Glomerular endothelial cell (primary cell): ENCODE results near the gene LCE1E. TPM values are rescaled to one million over a fixed set of nuclear protein-coding genes. Genes with fewer than 3 reads are reported as not detected.

Experiments
- DNase-seq: peaks from one replicate; pipeline ENCODE4 v3.0.0-alpha.2; 2011; ENCODE audit warnings: low read depth, low spot score; ENCODE audit errors: extremely low read depth
- total RNA-seq: library from RNA; depleted of rRNA; stranded (reverse); fragments of >200 nt; gene quantifications from 2 replicates; pipeline ENCODE4 v1.2.3, GENCODE V29; 2015

The LCE1E gene
- total RNA-seq, 1 donor from 2014 or later: not detected

DNA sequence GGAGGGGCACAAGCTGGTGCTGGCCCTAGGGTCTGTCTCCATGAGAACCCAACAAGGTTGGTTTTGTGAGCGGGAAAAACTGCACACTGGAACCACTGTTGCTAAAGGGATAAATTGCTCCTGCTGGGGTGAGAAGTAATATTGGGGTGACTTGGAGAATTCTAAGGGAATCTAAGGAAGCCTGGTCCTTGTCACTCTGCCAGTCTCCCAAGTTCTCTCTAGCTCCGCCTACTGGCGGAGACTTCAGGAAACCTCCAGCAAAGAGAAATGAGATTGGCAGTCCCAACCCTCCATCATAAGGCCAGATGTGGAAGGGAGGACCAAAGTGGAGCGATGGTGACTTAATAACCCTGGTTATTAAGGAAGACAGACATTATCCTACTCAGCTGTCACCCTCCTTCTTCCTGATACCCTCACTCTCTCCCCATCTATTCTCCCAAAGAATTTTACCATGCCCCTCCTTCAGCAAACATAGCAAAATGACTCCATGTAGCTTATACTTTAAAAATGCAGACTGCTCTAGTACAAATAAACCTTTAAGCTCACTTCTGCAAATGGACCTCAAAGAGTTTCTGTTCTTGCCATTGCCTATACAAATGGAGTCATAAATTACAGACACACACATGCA lies 8.4 kb upstream of the LCE1E start:
- DNase-seq: no peak

- DNase-seq: no peak
Observed at GRCh38 chr1:152783095-152783494, 3.0 kb upstream of the LCE1E start.

GRCh38 chr1:152795686-152796085 lies 9.6 kb downstream of the LCE1E start:
- no peak for DNase-seq

- no peak for DNase-seq
Observed at GRCh38 chr1:152796421-152796820, 10.4 kb downstream of the LCE1E start, which contains the start of gene LCE1D. Gene LCE1D, plus strand, starts transcription at chr1:152796721. Its CDS starts 1,074 bp downstream, at chr1:152797795.

DNA sequence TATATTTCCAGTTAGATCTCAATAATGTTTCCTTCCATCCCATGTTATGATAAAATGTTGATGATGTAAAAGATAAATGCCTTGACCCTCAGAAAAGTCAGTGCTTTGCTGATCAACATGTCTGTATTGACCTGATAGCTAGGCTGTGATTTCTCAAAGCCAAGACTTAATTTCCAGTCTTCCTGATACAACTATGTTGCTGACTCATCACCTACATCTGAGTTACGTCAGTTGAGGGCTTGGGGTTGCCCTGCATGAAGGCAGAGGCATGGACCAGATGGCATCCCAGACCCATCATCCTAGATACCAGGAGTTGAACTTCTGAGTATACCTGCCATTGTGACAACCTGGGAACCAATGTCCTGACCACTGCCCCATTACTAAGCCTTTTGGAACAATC lies 15.3 kb downstream of the LCE1E start:
- no peak for DNase-seq

- DNase-seq: no peak
Observed at GRCh38 chr1:152806576-152806975, 20.5 kb downstream of the LCE1E start, which contains the start of gene LCE1C. Gene LCE1C, minus strand, starts transcription at chr1:152806651. Its CDS starts 1,173 bp downstream, at chr1:152805478.

DNA sequence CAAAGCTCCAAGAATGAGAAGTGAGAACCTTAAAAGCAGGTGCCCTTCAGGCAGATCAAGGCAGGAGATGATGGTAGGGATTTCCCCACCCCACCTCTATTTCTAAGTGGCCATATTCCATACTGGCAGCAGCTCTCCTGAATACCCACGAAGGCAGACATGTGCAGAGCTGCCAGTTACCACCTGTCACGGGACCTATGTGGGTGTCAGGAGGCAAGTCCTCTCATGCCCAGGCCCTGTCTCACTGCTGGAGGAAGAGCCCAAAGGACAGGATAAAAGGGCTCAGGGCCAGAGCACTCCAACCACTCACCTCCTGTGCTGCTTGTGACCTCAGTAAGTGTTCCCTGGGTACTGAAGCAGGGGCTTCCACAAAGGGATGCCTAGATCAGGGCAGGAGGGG lies 25.0 kb downstream of the LCE1E start:
- no peak for DNase-seq

DNA sequence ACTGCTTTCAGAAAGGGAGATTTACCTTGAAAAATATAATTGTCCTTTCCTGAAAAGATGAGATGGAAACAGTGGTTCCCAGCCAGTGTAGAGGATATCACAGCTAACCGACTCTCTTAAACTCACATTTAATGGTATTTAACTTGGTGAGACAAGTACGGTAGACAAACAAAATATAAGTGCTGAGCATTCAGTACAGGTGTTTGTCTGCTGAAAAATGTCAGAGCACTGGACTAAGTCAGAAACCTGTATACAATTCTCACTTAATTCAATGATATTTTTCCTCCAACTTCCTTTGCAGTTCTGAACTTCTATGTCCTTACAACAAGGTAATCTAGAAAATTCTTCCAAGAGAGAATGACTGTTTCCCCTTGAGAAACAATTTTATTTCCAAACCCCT lies 25.6 kb downstream of the LCE1E start, which contains the start of gene LCE1B:
LCE1B (plus strand) TSS at position 301 of the 400 bp plus-strand sequence. CDS start 476 bp downstream, outside the sequence.
- DNase-seq: no peak

- DNase-seq: no peak
Observed at GRCh38 chr1:152817309-152817708, 31.3 kb downstream of the LCE1E start.

GRCh38 chr1:152823294-152823693 lies 37.2 kb downstream of the LCE1E start:
- no peak for DNase-seq

DNA sequence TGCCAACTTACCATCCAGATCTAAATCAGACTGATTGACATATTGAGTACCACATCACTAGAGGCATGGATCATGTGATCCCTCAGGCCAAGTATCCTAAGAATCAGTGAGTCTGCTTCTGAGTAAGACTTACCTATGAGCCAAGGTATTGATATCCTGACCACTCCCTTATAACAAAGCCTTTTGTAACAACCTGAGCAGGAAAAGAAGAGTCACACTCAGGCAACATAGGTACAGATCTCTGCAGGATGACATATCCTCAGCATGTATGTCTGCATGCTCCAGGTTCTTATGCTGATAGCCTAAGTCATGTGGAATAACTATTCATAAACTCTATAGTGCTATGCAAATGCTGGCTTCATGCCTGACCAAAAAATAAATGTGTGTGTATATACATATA lies 38.9 kb downstream of the LCE1E start:
- DNase-seq: no peak

- DNase-seq: no peak
Observed at GRCh38 chr1:152827173-152827572, 41.1 kb downstream of the LCE1E start, which contains the start of gene LCE1A. Gene LCE1A, plus strand, starts transcription at chr1:152827473. Its CDS starts 0 bp downstream, at chr1:152827473.

- no peak for DNase-seq
Observed at GRCh38 chr1:152836870-152837269, 50.8 kb downstream of the LCE1E start.

Other genes with a start within 250 kb of the LCE1E start
- not detected in 2 replicates for gene LCE3E, start 219.5 kb upstream of the LCE1E start, total RNA-seq
- gene LCE3D, start 205.7 kb upstream of the LCE1E start, total RNA-seq: not detected in 2 replicates
- not detected in 2 replicates for gene LCE3C, start 186.0 kb upstream of the LCE1E start, total RNA-seq
- gene LCE3B, start 172.4 kb upstream of the LCE1E start, total RNA-seq: not detected in 2 replicates
- not detected in 2 replicates for gene LCE3A, start 163.2 kb upstream of the LCE1E start, total RNA-seq
- not detected in 2 replicates for gene LCE2D, start 122.9 kb upstream of the LCE1E start, total RNA-seq
- not detected in 2 replicates for gene LCE2C, start 111.0 kb upstream of the LCE1E start, total RNA-seq
- not detected in 2 replicates for gene LCE2B, start 100.1 kb upstream of the LCE1E start, total RNA-seq
- gene LCE2A, start 87.9 kb upstream of the LCE1E start, total RNA-seq: not detected in 2 replicates
- gene LCE4A, start 78.1 kb upstream of the LCE1E start, total RNA-seq: not detected in 2 replicates
- gene KPRP, start 28.2 kb upstream of the LCE1E start, total RNA-seq: not detected in 2 replicates
- not detected in 2 replicates for gene LCE1F, start 11.1 kb upstream of the LCE1E start, total RNA-seq
- not detected in 2 replicates for gene LCE1D, start 10.5 kb downstream of the LCE1E start, total RNA-seq
- gene LCE1C, start 20.4 kb downstream of the LCE1E start, total RNA-seq: not detected in 2 replicates
- gene LCE1B, start 25.7 kb downstream of the LCE1E start, total RNA-seq: not detected in 2 replicates
- gene LCE1A, start 41.2 kb downstream of the LCE1E start, total RNA-seq: not detected in 2 replicates
- not detected in 2 replicates for gene LCE6A, start 56.6 kb downstream of the LCE1E start, total RNA-seq
- not detected in 2 replicates for gene LCE7A, start 73.7 kb downstream of the LCE1E start, total RNA-seq
- gene SMCP, start 92.1 kb downstream of the LCE1E start, total RNA-seq: not detected in 2 replicates
- not detected in 2 replicates for gene IVL, start 122.3 kb downstream of the LCE1E start, total RNA-seq
- not detected in 2 replicates for gene SPRR5, start 160.9 kb downstream of the LCE1E start, total RNA-seq
- gene SPRR4, start 184.4 kb downstream of the LCE1E start, total RNA-seq: not detected in 2 replicates
- gene SPRR1A, start 197.8 kb downstream of the LCE1E start, total RNA-seq: not detected in 2 replicates
- not detected in 2 replicates for gene SPRR3, start 215.5 kb downstream of the LCE1E start, total RNA-seq
- gene SPRR1B, start 244.9 kb downstream of the LCE1E start, total RNA-seq: not detected in 2 replicates